Stomach (tissue), 9 donors: Measurements from ENCODE around the gene AGPAT4. TPM values are rescaled to one million over a fixed set of nuclear protein-coding genes. Genes with fewer than 3 reads are reported as not detected.

Source experiments
- DNase-seq, 2 donors: peaks; one replicate each; pipeline versions ENCODE4 v3.0.0 to v3.0.0-alpha.2; 2013 to 2019
- H3K27ac ChIP-seq, 5 donors: fragments of 200-600 bp in 4 of 5; sonication (generic) in 4 of 5; one replicate each; pipeline ENCODE4 v1.5.1; 2013 to 2019; ENCODE audit warnings: mild to moderate bottlenecking in 1 of 5, moderate library complexity in 1 of 5
- H3K27me3 ChIP-seq, 3 donors: fragments of 200-600 bp; sonication (generic); one replicate each; pipeline ENCODE4 v1.5.1; 2017 to 2019; ENCODE audit warnings: mixed run types in 1 of 3
- H3K36me3 ChIP-seq, 4 donors: fragments of 200-600 bp; sonication (generic); 1 replicate in 3 of 4; 2 replicates in 1 of 4; pipeline ENCODE4 v1.5.1; 2016 to 2019
- H3K4me1 ChIP-seq, 4 donors: fragments of 200-600 bp; sonication (generic); one replicate each; pipeline ENCODE4 v1.5.1; 2016 to 2019
- H3K4me3 ChIP-seq, 4 donors: fragments of 200-600 bp; sonication (generic) in 3 of 4; one replicate each; pipeline ENCODE4 v1.5.1; 2016 to 2019; ENCODE audit warnings: mild to moderate bottlenecking in 1 of 4
- H3K9me3 ChIP-seq, 4 donors: fragments of 200-600 bp; sonication (generic); one replicate each; pipeline ENCODE4 v1.5.1; 2016 to 2019
- EP300 ChIP-seq: sonication (generic); formaldehyde crosslinking; IDR thresholded peaks from one replicate; pipeline ENCODE4 v1.6.1; 2017; ENCODE audit warnings: antibody characterized with exemption
- POLR2A ChIP-seq, 4 donors: fragments of 450-650 bp; IDR thresholded peaks; one replicate each; pipeline ENCODE4 v1.6.1; 2016; ENCODE audit warnings: antibody characterized with exemption in 4 of 4, control low read depth in 2 of 4, mild to moderate bottlenecking in 1 of 4, moderate library complexity in 1 of 4
- POLR2AphosphoS5 ChIP-seq, 3 donors: sonication (generic); formaldehyde crosslinking; IDR thresholded peaks; one replicate each; pipeline ENCODE4 v1.6.1; 2016; ENCODE audit warnings: antibody characterized with exemption in 3 of 3
- WGBS, 5 donors: extraction: QIAGEN DNeasy Blood & Tissue Kit in 3 of 5; methylation state at CpG; one replicate each; pipeline versions ENCODE4 v1.1.5 to v1.1.7; 2013 to 2018; 5-methylcytosine and 5-hydroxymethylcytosine counted together
- intact Hi-C: fragments of 100-400 bp; cut with DNase I; formaldehyde crosslinking; loops from one replicate; pipeline ENCODE4 v1.15.1; 2023; ENCODE audit warnings: low total_unique reads
- polyA plus RNA-seq, 3 donors: library from polyadenylated mRNA; stranded (reverse); fragments of 200-250 nt; gene quantifications; one replicate each; pipeline ENCODE4 v1.2.3, GENCODE V29; 2013
- total RNA-seq, 5 donors: library from RNA; depleted of rRNA; stranded (reverse); fragments of >200 nt; gene quantifications; one replicate each; pipeline versions ENCODE4 v1.1.0 to v1.2.3, GENCODE V29; 2014 to 2016
- TF ChIP-seq, protein P1 (sequence below), 7 experiments: fragments of 450-650 bp in 4 of 7; fragments of 200-600 bp in 3 of 7; sonication (generic) in 3 of 7; IDR thresholded peaks; one replicate each; pipeline ENCODE4 v1.5.1; 2016 to 2019; ENCODE audit warnings: antibody characterized with exemption in 7 of 7, control low read depth in 2 of 7, mild to moderate bottlenecking in 1 of 7
- donor health status: healthy with polysubstance abuse.
- donor health status: Bipolar disorder and iron deficiency.
- donor health status: healthy.

The AGPAT4 gene
- total and polyA plus RNA-seq, 8 donors: 0.46 to 15.8 (median 1.0) TPM

DNA sequence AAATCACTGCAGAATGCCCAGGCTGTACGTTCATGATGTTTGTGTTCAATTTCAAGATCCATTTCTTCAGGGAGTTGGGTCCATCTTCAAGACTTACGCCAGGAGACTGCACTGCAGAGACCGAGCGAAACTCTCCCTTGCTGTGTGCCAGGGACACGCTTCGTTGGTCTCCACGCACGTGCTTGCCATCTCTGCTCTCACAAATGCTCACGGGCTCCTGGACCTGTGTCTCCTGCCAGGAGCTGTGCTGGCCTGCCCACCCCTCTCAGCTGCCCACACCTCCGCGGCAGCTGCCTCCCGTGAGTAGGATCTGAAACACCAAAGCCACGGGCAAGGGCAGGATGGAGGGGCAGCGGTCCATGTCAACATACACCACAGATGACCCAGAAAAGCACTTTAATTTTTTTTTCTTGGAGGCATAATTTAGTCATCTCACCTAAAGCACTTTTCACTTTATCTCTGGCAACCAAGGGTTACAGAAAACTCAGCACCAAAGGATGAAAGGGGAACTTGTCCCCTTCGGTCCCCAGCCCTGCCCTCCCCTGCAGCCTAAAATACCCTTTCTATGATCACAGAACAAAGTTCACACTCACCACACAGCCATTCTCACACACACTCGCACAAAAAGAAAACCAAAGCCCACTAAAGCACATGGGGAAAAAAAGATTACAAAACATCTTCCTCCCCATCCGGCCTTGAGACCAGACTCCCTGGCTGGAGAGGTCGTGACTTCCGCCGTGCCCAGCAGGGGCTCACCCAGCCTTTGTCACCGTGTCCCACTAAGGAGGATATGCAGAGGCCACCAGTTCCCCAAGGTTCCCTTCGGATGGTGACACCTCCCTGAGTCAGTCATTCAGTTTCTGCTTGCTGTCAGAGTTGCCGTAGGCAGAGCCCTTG lies 137.9 kb downstream of the AGPAT4 start:
- Histone ChIP-seq H3K9me3 (no peaks in the 10 kb centered on the region), H3K27ac (no peak overlapping the region), H3K4me3 (no peak overlapping the region), H3K36me3 (peaks cover 0 to 60% (median 40%) of the 10 kb centered on the region in 4 donors), H3K27me3 (no peaks in the 10 kb centered on the region), H3K4me1 (peaks cover 0 to 13% (median 0%) of the 10 kb centered on the region in 4 donors)
- intact Hi-C loops: no loop called here
- TF ChIP-seq, protein P1, sequence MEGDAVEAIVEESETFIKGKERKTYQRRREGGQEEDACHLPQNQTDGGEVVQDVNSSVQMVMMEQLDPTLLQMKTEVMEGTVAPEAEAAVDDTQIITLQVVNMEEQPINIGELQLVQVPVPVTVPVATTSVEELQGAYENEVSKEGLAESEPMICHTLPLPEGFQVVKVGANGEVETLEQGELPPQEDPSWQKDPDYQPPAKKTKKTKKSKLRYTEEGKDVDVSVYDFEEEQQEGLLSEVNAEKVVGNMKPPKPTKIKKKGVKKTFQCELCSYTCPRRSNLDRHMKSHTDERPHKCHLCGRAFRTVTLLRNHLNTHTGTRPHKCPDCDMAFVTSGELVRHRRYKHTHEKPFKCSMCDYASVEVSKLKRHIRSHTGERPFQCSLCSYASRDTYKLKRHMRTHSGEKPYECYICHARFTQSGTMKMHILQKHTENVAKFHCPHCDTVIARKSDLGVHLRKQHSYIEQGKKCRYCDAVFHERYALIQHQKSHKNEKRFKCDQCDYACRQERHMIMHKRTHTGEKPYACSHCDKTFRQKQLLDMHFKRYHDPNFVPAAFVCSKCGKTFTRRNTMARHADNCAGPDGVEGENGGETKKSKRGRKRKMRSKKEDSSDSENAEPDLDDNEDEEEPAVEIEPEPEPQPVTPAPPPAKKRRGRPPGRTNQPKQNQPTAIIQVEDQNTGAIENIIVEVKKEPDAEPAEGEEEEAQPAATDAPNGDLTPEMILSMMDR (IDR thresholded peaks at IDR 0.05): no peak
- TF ChIP-seq POLR2AphosphoS5 (IDR thresholded peaks at IDR 0.05): no peak
- no peak for TF ChIP-seq EP300
- TF ChIP-seq POLR2A (IDR thresholded peaks at IDR 0.05): no peak
- DNase-seq: no peak
- WGBS, 5 donors: 79 to 88% (median 85%) methylated on average over 22 to 23 of the region's 23 CpGs

DNA sequence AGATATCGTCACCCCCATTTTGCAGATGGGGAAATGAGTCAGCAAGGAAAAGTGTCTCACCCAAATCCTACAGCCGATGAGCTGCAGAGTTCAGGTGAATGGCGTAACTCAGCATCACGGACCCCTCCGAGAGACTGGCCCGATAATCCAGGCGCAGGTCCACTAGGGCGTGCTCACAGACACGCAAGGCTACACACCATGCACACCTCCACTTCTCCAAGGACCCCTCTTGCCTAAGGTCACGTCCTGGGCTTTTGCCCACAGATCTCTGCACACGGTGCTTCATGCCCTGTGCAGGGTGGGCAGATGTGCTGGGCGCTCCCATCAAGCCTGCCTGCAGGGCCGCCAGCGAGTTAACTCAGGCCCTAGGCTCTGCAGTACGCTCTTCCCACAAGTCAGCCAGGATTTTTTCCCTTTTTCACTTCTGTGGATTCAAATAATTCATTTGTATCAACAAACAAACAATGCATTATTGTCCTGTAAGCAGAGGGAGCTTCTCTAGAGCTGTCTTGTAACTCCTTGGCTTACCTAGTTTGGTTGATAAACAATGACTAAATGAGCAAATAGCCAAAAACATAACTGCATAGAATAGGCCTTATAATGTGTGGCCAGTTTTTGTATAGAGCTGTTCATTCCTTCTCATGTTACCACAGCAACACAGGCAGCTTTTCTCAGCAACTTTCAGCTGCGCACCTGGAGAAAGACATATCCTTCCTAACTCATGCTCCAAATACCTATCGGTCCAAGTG lies 139.1 kb downstream of the AGPAT4 start:
- no peak for DNase-seq
- Histone ChIP-seq H3K27me3 (no peaks in the 10 kb centered on the region), H3K4me1 (peaks cover 0 to 4% (median 0%) of the 10 kb centered on the region in 4 donors), H3K36me3 (peaks cover 0 to 65% (median 40%) of the 10 kb centered on the region in 4 donors), H3K27ac (no peak overlapping the region), H3K4me3 (no peak overlapping the region), H3K9me3 (no peaks in the 10 kb centered on the region)
- TF ChIP-seq POLR2AphosphoS5 (IDR thresholded peaks at IDR 0.05) (no peak), EP300 (no peak), POLR2A (IDR thresholded peaks at IDR 0.05) (no peak)
- TF ChIP-seq, protein P1 (IDR thresholded peaks at IDR 0.05): no peak
- intact Hi-C loops: no loop called here
- 94 to 97% (median 96%) methylated on average over 17 of the region's 17 CpGs for WGBS, 5 donors

DNA sequence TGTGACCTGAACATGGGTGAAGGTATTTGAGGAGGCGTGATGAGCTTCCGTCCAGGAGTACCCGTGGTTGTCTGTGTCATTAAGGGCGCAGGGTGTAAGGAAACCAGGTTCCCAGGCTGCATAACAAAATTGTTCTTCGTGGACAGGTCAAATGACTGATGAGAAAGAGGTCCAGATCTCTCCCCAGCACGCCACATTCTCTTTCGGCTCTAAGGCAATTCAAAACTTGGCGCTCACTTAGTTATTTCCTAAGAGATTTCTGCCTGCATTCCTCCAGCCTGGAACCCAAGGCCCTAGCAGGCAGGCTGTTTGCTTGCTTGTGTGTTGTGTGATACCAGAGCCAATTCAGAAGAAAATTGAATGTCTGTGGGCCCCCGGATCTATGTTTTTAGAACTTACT lies 139.9 kb downstream of the AGPAT4 start:
- Histone ChIP-seq H3K4me3 (no peak overlapping the region), H3K36me3 (peaks cover 0 to 69% (median 40%) of the 10 kb centered on the region in 4 donors), H3K27me3 (no peaks in the 10 kb centered on the region), H3K27ac (no peak overlapping the region), H3K9me3 (no peaks in the 10 kb centered on the region), H3K4me1 (no peaks in the 10 kb centered on the region)
- TF ChIP-seq POLR2A (IDR thresholded peaks at IDR 0.05): no peak
- no peak for TF ChIP-seq EP300
- TF ChIP-seq POLR2AphosphoS5 (IDR thresholded peaks at IDR 0.05): no peak
- DNase-seq: no peak
- WGBS, 5 donors: 89 to 95% (median 92%) methylated on average over 9 of the region's 9 CpGs
- intact Hi-C loops: no loop called here

DNA sequence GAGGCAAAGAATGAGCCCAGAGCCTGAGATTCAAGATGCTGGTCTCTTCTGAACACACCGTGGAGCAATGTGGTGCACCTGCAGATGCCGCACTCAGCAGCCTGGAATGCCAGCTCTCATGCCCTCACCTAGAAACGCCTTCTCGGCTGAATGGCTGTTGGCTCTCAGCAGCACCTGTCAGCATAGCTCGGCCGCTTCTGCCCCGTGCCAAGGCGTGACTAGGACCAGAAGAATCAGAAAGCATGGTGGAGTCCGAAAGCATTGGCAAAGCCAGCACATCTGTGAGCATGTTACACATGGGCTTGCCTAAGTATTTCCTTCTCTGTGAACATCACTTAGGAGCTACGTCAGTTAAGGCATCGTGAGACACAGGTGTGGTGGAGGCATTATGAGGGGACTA lies 141.5 kb downstream of the AGPAT4 start:
- no peak overlapping the region for H3K27ac ChIP-seq
- TF ChIP-seq, protein P1 (IDR thresholded peaks at IDR 0.05): no peak
- no peak for TF ChIP-seq POLR2AphosphoS5 (IDR thresholded peaks at IDR 0.05)
- TF ChIP-seq POLR2A (IDR thresholded peaks at IDR 0.05): no peak
- no peak for TF ChIP-seq EP300
- H3K9me3 ChIP-seq: no peaks in the 10 kb centered on the region
- no peak for DNase-seq
- H3K27me3 ChIP-seq: no peaks in the 10 kb centered on the region
- 92 to 97% (median 96%) methylated on average over 9 to 11 of the region's 11 CpGs for WGBS, 5 donors
- peaks cover 0 to 64% (median 45%) of the 10 kb centered on the region in 4 donors for H3K36me3 ChIP-seq
- H3K4me3 ChIP-seq: no peak overlapping the region
- intact Hi-C loops: no loop called here
- H3K4me1 ChIP-seq: no peaks in the 10 kb centered on the region
